ENCODE data around the gene CFAP46.

GRCh38 chr10:132828681-132829080 is 113.7 kb downstream of the CFAP46 start:
- TF ChIP-seq REST (IDR thresholded peaks at IDR 0.05; ENCODE audit: insufficient read depth in 1 of 2, low read depth in 2 of 2, low read length in 2 of 2) (no peak), SIN3A (IDR thresholded peaks at IDR 0.05; ENCODE audit: borderline replicate concordance, insufficient read depth, low read length) (no peak), POLR2AphosphoS5 (IDR thresholded peaks at IDR 0.05; ENCODE audit: low read depth, low read length) (no peak), TAF1 (IDR thresholded peaks at IDR 0.05; ENCODE audit: borderline replicate concordance, insufficient read depth, low read length) (no peak), FOXP2 (optimal IDR thresholded peaks at IDR 0.05; ENCODE audit: borderline replicate concordance, extremely low read depth, extremely low read length, insufficient read depth) (no peak)
